GM12878 (cell line): ENCODE measurements around the gene VCPKMT. TPM values are rescaled to one million over a fixed set of nuclear protein-coding genes. Genes with fewer than 3 reads are reported as not detected.
A peak's percentile ranks its signal among the peaks of the same experiment; 100 is the strongest.

Source experiments
- ATAC-seq: fragments of 200-7000 bp; cut with Tn5 transposase; 3 replicates; pipeline ENCODE4 v1.9.1; 2020; ENCODE audit warnings: mild to moderate bottlenecking, moderate library complexity
- BruUV-seq: library from RNA; stranded (reverse); fragments of 400-500 nt; replicated peaks from 2 replicates; lab custom pipeline; 2021; lab: Mats Ljungman, UMichigan
- CTCF ChIA-PET: fragments of 300-600 bp; sonication (Branson Sonifier 250); formaldehyde crosslinking; extraction: SDS; loops from one replicate; lab custom pipeline; 2021; ENCODE audit warnings: inconsistent platforms; lab: Yijun Ruan, JAX
- POLR2A ChIA-PET: fragments of 350-600 bp; formaldehyde crosslinking; extraction: SDS; loops from one replicate; lab custom pipeline; 2021; ENCODE audit warnings: inconsistent platforms; lab: Charles Lee
- RAD21 ChIA-PET: fragments of 300-600 bp; sonication (Branson Sonifier 250); formaldehyde crosslinking; loops from one replicate; lab custom pipeline; 2023; ENCODE audit warnings: antibody characterized with exemption; ENCODE audit not compliant: unreplicated experiment; lab: Charles Lee
- SMC1A ChIA-PET: fragments of 300-600 bp; sonication (Branson Sonifier 250); formaldehyde crosslinking; loops from one replicate; lab custom pipeline; 2023; ENCODE audit not compliant: unreplicated experiment, uncharacterized antibody; lab: Charles Lee
- DNase-seq: peaks from one replicate; pipeline ENCODE4 v3.0.0-alpha.2; 2011; ENCODE audit warnings: low read depth, low spot score
- FAIRE-seq: peaks from 3 replicates; lab custom pipeline; 2011; peaks lifted over from hg19 to GRCh38; lab: Jason Lieb, UNC
- H2AFZ ChIP-seq: 2 replicates; pipeline ENCODE4 v1.6.0; 2011; ENCODE audit warnings: low read depth, low read length, control low read depth; ENCODE audit not compliant: control insufficient read depth
- H3K27ac ChIP-seq: 2 replicates; pipeline ENCODE4 v1.5.1; 2011; ENCODE audit warnings: control low read depth; ENCODE audit not compliant: control insufficient read depth, insufficient read depth
- H3K27me3 ChIP-seq, 2 experiments: replicated peaks in 1 of 2; 2 replicates each; pipeline versions ENCODE4 v1.6.0 to v1.6.1; 2011; ENCODE audit warnings: low read length in 1 of 2; ENCODE audit not compliant: control insufficient read depth in 2 of 2, insufficient read depth in 2 of 2
- H3K36me3 ChIP-seq, 2 experiments: 2 replicates each; pipeline ENCODE4 v1.5.1; 2011; ENCODE audit warnings: low read length in 1 of 2; ENCODE audit not compliant: control insufficient read depth in 2 of 2, insufficient read depth in 2 of 2
- H3K4me1 ChIP-seq: 2 replicates; pipeline ENCODE4 v1.6.1; 2011; ENCODE audit warnings: mild to moderate bottlenecking, low read length, moderate library complexity, mixed read lengths; ENCODE audit not compliant: control insufficient read depth, insufficient read depth
- H3K4me2 ChIP-seq: 2 replicates; pipeline ENCODE4 v1.6.0; 2011; ENCODE audit warnings: control low read depth; ENCODE audit not compliant: control insufficient read depth, insufficient read depth
- H3K4me3 ChIP-seq: fragments of 200-600 bp; sonication (generic); 2 replicates; pipeline ENCODE4 v1.5.1; 2016
- H3K79me2 ChIP-seq: 2 replicates; pipeline ENCODE4 v1.6.0; 2011; ENCODE audit warnings: low read length; ENCODE audit not compliant: control insufficient read depth, insufficient read depth
- H3K9ac ChIP-seq: 2 replicates; pipeline ENCODE4 v1.8.0; 2011; ENCODE audit warnings: low read length, control low read depth, mixed read lengths; ENCODE audit not compliant: control insufficient read depth, insufficient read depth
- H3K9me3 ChIP-seq: replicated peaks from 3 replicates; pipeline ENCODE4 v1.5.1; 2011; ENCODE audit warnings: mild to moderate bottlenecking, low read length; ENCODE audit not compliant: control insufficient read depth, insufficient read depth
- H4K20me1 ChIP-seq: 2 replicates; pipeline ENCODE4 v1.6.0; 2011; ENCODE audit not compliant: control insufficient read depth, insufficient read depth
- CBFB ChIP-seq: IDR thresholded peaks from 2 replicates; pipeline ENCODE4 v1.6.1; 2016; ENCODE audit warnings: antibody characterized with exemption, low read depth
- FOXK2 ChIP-seq: fragments of 450-650 bp; IDR thresholded peaks from 2 replicates; pipeline ENCODE4 v1.6.1; 2017; ENCODE audit warnings: mild to moderate bottlenecking, moderate library complexity
- KLF5 ChIP-seq: fragments of 450-650 bp; IDR thresholded peaks from 2 replicates; pipeline ENCODE4 v1.6.1; 2014; ENCODE audit warnings: mild to moderate bottlenecking; ENCODE audit not compliant: partially characterized antibody
- MXI1 ChIP-seq: fragments of 150-350 bp; IDR thresholded peaks from 2 replicates; pipeline ENCODE4 v1.6.1; 2011; ENCODE audit warnings: low read depth, mild to moderate bottlenecking, inconsistent platforms, low read length, improper control_type of control experiment
- PML ChIP-seq: IDR thresholded peaks from 2 replicates; pipeline ENCODE4 v1.6.1; 2012; ENCODE audit warnings: low read length, inconsistent platforms
- POLR2AphosphoS2 ChIP-seq: IDR thresholded peaks from 2 replicates; pipeline ENCODE4 v1.6.1; 2011; ENCODE audit warnings: low read depth, mild to moderate bottlenecking, low read length, improper control_type of control experiment, moderate library complexity
- SMARCA5 ChIP-seq: fragments of 450-650 bp; IDR thresholded peaks from 2 replicates; pipeline ENCODE4 v1.6.1; 2017; ENCODE audit warnings: mild to moderate bottlenecking
- WGBS: methylation state at CpG from one replicate; pipeline ENCODE4 v1.1.6; 2016; ENCODE audit warnings: low lambda C conversion rate; ENCODE audit not compliant: insufficient replicate concordance, insufficient coverage; ENCODE audit errors: missing lambda C conversion rate; 5-methylcytosine and 5-hydroxymethylcytosine counted together
- in situ Hi-C: fragments of 300-500 bp; cut with MboI; formaldehyde crosslinking; loops from 9 replicates; pipeline ENCODE4 v1.14.3; 2018; ENCODE audit warnings: mixed read lengths
- intact Hi-C: fragments of 100-400 bp; cut with micrococcal nuclease; formaldehyde crosslinking; loops from one replicate; pipeline ENCODE4 v1.14.2; 2022; ENCODE audit not compliant: unreplicated experiment
- polyA plus RNA-seq, 11 experiments: library from polyadenylated mRNA; depleted of rRNA in 4 of 11; unstranded in 6 of 11; stranded (reverse) in 5 of 11; fragments of >200 nt; fragmentation: Nextera tagmentation in 4 of 11; fragmentation: Illumina TruSeq in 1 of 11; extraction: Ambion mirVana in 4 of 11; extraction: Trizol in 1 of 11; gene quantifications; 1 replicate in 1 of 11; 2 replicates in 10 of 11; pipeline versions ENCODE4 v1.2.1 to v1.2.3, GENCODE V29; 2011 to 2016; ENCODE audit warnings: inconsistent platforms in 2 of 11, missing spikeins in 2 of 11, low read depth in 1 of 11
- total RNA-seq, 4 experiments: library from RNA; depleted of rRNA in 3 of 4; stranded (reverse); fragments of >200 nt in 3 of 4; fragmentation: Illumina TruSeq in 1 of 4; extraction: Trizol in 1 of 4; gene quantifications; 2 replicates each; pipeline versions ENCODE4 v1.2.1 to v1.2.3, GENCODE V29; 2013 to 2021
- TF ChIP-seq, protein P1 (sequence below): fragments of 450-650 bp; IDR thresholded peaks from 2 replicates; pipeline ENCODE4 v1.6.1; 2017; ENCODE audit warnings: low read depth, mild to moderate bottlenecking, moderate library complexity
- TF ChIP-seq, protein P2 (sequence below): fragments of 450-650 bp; IDR thresholded peaks from 2 replicates; pipeline ENCODE4 v1.6.1; 2017; ENCODE audit warnings: borderline replicate concordance

Gene VCPKMT
- total and polyA plus RNA-seq, 10 of the 15 experiments (the other 5 are each of a cell fraction or from before 2014, with no cell fraction given): 8.5 to 18.4 (median 12.8) TPM

DNA sequence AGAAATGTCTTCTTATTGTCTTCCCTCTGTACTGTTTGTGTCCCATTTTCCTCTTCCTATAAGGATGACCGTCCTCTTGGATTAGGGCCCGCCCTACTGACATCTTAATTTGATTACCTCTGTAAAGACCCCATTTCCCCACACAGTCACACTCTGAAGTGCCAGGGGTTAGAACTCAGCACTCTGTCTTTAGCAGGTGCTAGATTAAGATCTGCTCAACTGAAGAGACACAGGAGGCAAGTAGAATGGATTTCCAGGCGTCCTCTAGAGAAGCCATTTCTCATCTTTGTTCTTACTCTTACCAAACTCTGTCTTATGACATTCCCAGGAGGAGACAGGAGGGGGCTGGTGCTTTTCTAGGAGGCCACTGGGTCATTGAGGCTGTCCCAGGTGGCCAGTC lies 50.8 kb downstream of the VCPKMT start:
- peaks cover 58% of the 10 kb centered on the region for H3K4me1 ChIP-seq
- H3K79me2 ChIP-seq: peaks cover 7% of the 10 kb centered on the region
- BruUV-seq: no TSS peak
- SMC1A ChIA-PET: no interaction called here
- no peaks in the 10 kb centered on the region for H4K20me1 ChIP-seq
- peak overlapping the region; percentile 36; the same call in 1 of the 2 replicates for H3K9ac ChIP-seq
- no peak overlapping the region for H3K4me3 ChIP-seq
- CTCF ChIA-PET: no interaction called here
- no peak for ATAC-seq
- TF ChIP-seq KLF5 (no peak), SMARCA5 (peak; percentile 75; the same call in 1 of the 2 replicates), PML (0 out of 2 replicates have a peak, but pooled peaks have one; percentile 3)
- no peak for DNase-seq
- H3K4me2 ChIP-seq: peak overlapping the region; percentile 62
- FAIRE-seq: no peak
- H2AFZ ChIP-seq: no peak overlapping the region
- intact Hi-C loops (loop anchor here (1.0 kb wide), 2 partner anchors 18 to 27 kb away; no protein-coding TSS in a partner anchor), in situ Hi-C loops (no loop called here)
- H3K9me3 ChIP-seq: no peaks in the 10 kb centered on the region
- POLR2A ChIA-PET: no interaction called here
- H3K27ac ChIP-seq: peak overlapping the region; percentile 76
- RAD21 ChIA-PET: no interaction called here
- H3K36me3 ChIP-seq: no peaks in the 10 kb centered on the region; a peak in 1 of 4 replicates
- no peaks in the 10 kb centered on the region for H3K27me3 ChIP-seq
- 37% methylated on average over 3 of the region's 3 CpGs for WGBS

- 0% methylated on average over 4 of the region's 4 CpGs for WGBS
- ATAC-seq: peak; percentile 72
- H3K4me1 ChIP-seq: peaks cover 64% of the 10 kb centered on the region
- FAIRE-seq: peak; percentile 99
- intact Hi-C loops: loop anchor here (1.0 to 5.0 kb wide), 3 partner anchors 18 to 203 kb away; no protein-coding TSS in a partner anchor
- ChIA-PET SMC1A (interaction anchor here (1.0 to 6.7 kb wide), 12 partner anchors 17 to 204 kb away, joined by 3 to 96 read pairs (median 18); no protein-coding TSS in a partner anchor), RAD21 (interaction anchor here (0.9 to 6.1 kb wide), 10 partner anchors 17 to 203 kb away, joined by 3 to 110 read pairs (median 21); no protein-coding TSS in a partner anchor), POLR2A (interaction anchor here (0.6 to 3.8 kb wide), 7 partner anchors 17 to 201 kb away, joined by 3 to 42 read pairs (median 9); no protein-coding TSS in a partner anchor), CTCF (interaction anchor here (1.1 to 5.6 kb wide), 8 partner anchors 17 to 212 kb away, joined by 3 to 92 read pairs (median 8); partner anchors contain the start of gene NEMF)
- no peaks in the 10 kb centered on the region for H4K20me1 ChIP-seq
- H3K79me2 ChIP-seq: peaks cover 7% of the 10 kb centered on the region
- peak; percentile 98 for DNase-seq
- no peak overlapping the region; the same call in 1 of the 2 replicates for H3K9ac ChIP-seq
- in situ Hi-C loops: no loop called here
- no peaks in the 10 kb centered on the region; a peak in 1 of 4 replicates for H3K36me3 ChIP-seq
- no TSS peak for BruUV-seq
- peak overlapping the region; percentile 76 for H3K27ac ChIP-seq
- no peak overlapping the region for H2AFZ ChIP-seq
- H3K4me3 ChIP-seq: no peak overlapping the region
- H3K27me3 ChIP-seq: no peaks in the 10 kb centered on the region
- peak overlapping the region; percentile 62 for H3K4me2 ChIP-seq
- no peaks in the 10 kb centered on the region for H3K9me3 ChIP-seq
- TF ChIP-seq, protein P1, sequence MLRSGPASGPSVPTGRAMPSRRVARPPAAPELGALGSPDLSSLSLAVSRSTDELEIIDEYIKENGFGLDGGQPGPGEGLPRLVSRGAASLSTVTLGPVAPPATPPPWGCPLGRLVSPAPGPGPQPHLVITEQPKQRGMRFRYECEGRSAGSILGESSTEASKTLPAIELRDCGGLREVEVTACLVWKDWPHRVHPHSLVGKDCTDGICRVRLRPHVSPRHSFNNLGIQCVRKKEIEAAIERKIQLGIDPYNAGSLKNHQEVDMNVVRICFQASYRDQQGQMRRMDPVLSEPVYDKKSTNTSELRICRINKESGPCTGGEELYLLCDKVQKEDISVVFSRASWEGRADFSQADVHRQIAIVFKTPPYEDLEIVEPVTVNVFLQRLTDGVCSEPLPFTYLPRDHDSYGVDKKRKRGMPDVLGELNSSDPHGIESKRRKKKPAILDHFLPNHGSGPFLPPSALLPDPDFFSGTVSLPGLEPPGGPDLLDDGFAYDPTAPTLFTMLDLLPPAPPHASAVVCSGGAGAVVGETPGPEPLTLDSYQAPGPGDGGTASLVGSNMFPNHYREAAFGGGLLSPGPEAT: peak; percentile 96
- TF ChIP-seq POLR2AphosphoS2 (no peak), CBFB (peak; percentile 89), FOXK2 (no peak), MXI1 (peak; percentile 79)
- TF ChIP-seq, protein P2, sequence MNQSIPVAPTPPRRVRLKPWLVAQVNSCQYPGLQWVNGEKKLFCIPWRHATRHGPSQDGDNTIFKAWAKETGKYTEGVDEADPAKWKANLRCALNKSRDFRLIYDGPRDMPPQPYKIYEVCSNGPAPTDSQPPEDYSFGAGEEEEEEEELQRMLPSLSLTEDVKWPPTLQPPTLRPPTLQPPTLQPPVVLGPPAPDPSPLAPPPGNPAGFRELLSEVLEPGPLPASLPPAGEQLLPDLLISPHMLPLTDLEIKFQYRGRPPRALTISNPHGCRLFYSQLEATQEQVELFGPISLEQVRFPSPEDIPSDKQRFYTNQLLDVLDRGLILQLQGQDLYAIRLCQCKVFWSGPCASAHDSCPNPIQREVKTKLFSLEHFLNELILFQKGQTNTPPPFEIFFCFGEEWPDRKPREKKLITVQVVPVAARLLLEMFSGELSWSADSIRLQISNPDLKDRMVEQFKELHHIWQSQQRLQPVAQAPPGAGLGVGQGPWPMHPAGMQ: no peak
These were observed 51.4 kb downstream of the VCPKMT start for GRCh38 chr14:50064993-50065392.
